HL-60 (cell line): ENCODE results near the gene LRP2.
A peak's percentile ranks its signal among the peaks of the same experiment; 100 is the strongest.

Source experiments
- DNase-seq, 2 experiments: peaks; one replicate each; pipeline ENCODE4 v3.0.0-alpha.2; 2010 to 2020; ENCODE audit warnings: low read depth in 1 of 2, low spot score in 1 of 2
- H3K27ac ChIP-seq: fragments of 250-450 bp; sonication (Bioruptor Pico); replicated peaks from 2 replicates; pipeline ENCODE4 v1.5.1; 2020; ENCODE audit warnings: mild to moderate bottlenecking, moderate library complexity
- H3K27me3 ChIP-seq: fragments of 250-450 bp; sonication (Bioruptor Pico); 2 replicates; pipeline ENCODE4 v1.5.1; 2021; ENCODE audit warnings: mild to moderate bottlenecking, moderate library complexity; ENCODE audit not compliant: insufficient read depth, poor library complexity, severe bottlenecking
- H3K4me3 ChIP-seq: replicated peaks from 2 replicates; pipeline ENCODE4 v1.5.1; 2011; ENCODE audit warnings: mild to moderate bottlenecking, control low read depth, low read length; ENCODE audit not compliant: insufficient read depth
- CTCF ChIP-seq: IDR thresholded peaks from one replicate; pipeline ENCODE4 v1.5.1; 2011; ENCODE audit warnings: low read length, control low read depth, inconsistent platforms; ENCODE audit not compliant: insufficient read depth
- GABPA ChIP-seq: IDR thresholded peaks from 2 replicates; pipeline ENCODE4 v1.6.1; 2012; ENCODE audit warnings: low read depth
- POLR2AphosphoS5 ChIP-seq: IDR thresholded peaks from 2 replicates; pipeline ENCODE4 v1.6.1; 2012; ENCODE audit warnings: low read depth
- REST ChIP-seq: IDR thresholded peaks from 2 replicates; pipeline ENCODE4 v1.6.1; 2012; ENCODE audit warnings: low read depth; ENCODE audit not compliant: insufficient replicate concordance
- SPI1 ChIP-seq: IDR thresholded peaks from 2 replicates; pipeline ENCODE4 v1.6.1; 2012; ENCODE audit warnings: low read depth, mild to moderate bottlenecking, borderline replicate concordance

Gene LRP2

GRCh38 chr2:169384816-169385215, 22.5 kb upstream of the LRP2 start:
- no peak overlapping the region for H3K27ac ChIP-seq
- TF ChIP-seq CTCF = no peak
- no peak for TF ChIP-seq REST
- no peak for TF ChIP-seq POLR2AphosphoS5
- no peak for TF ChIP-seq GABPA
- no peak for TF ChIP-seq SPI1
- H3K27me3 ChIP-seq = peaks cover under 1% of the 10 kb centered on the region
- H3K4me3 ChIP-seq = no peak overlapping the region
- no peak for DNase-seq

- peaks cover 2% of the 10 kb centered on the region for H3K27me3 ChIP-seq
- no peak for DNase-seq
- no peak overlapping the region for H3K4me3 ChIP-seq
- TF ChIP-seq CTCF = no peak
- no peak overlapping the region for H3K27ac ChIP-seq
Observed at GRCh38 chr2:169372561-169372960, 10.2 kb upstream of the LRP2 start.

GRCh38 chr2:169366066-169366465, 3.7 kb upstream of the LRP2 start:
- peaks cover 42% of the 10 kb centered on the region for H3K27me3 ChIP-seq
- no peak overlapping the region for H3K27ac ChIP-seq
- TF ChIP-seq CTCF = no peak
- TF ChIP-seq GABPA = no peak
- no peak for TF ChIP-seq SPI1
- no peak for TF ChIP-seq POLR2AphosphoS5
- TF ChIP-seq REST = no peak
- DNase-seq = no peak
- H3K4me3 ChIP-seq = no peak overlapping the region

- Histone ChIP-seq H3K27ac (no peak overlapping the region), H3K4me3 (peak overlapping the region; percentile 35), H3K27me3 (peaks cover 51% of the 10 kb centered on the region)
- TF ChIP-seq REST = no peak
- no peak for TF ChIP-seq CTCF
- no peak for TF ChIP-seq POLR2AphosphoS5
- no peak for TF ChIP-seq GABPA
- no peak for TF ChIP-seq SPI1
- DNase-seq = no peak
Observed at GRCh38 chr2:169365029-169365480, 2.7 kb upstream of the LRP2 start.
